ENCODE results near the gene RNF13.
A peak's percentile ranks its signal among the peaks of the same experiment; 100 is the strongest.
"Not testable (repeated sequence)": the region's sequence is repeated elsewhere in the genome, so short reads cannot be mapped to it uniquely, and the experiment has no call there.

RNF13 gene

GRCh38 chr3:149983053-149983452 lies 170.0 kb downstream of the RNF13 start:
- H2AFZ ChIP-seq (ENCODE audit: low read length, unreplicated experiment); H3K27me3 ChIP-seq (ENCODE audit: insufficient read depth, low read length); H3K27ac ChIP-seq (ENCODE audit: low read depth, low read length); H3K36me3 ChIP-seq (ENCODE audit: insufficient read depth, low read length); H3K4me1 ChIP-seq (ENCODE audit: control insufficient read depth, insufficient read depth, low read length, unreplicated experiment); H3K4me3 ChIP-seq (ENCODE audit: low read depth, low read length); H3K79me2 ChIP-seq (ENCODE audit: control insufficient read depth, insufficient read depth, low read length, unreplicated experiment): not testable (repeated sequence)

- H3K79me2 ChIP-seq (ENCODE audit: control insufficient read depth, insufficient read depth, low read length, unreplicated experiment): no peaks in the 10 kb centered on the region
- no peak overlapping the region for H2AFZ ChIP-seq (ENCODE audit: low read length, unreplicated experiment)
- no peak overlapping the region for H3K27ac ChIP-seq (ENCODE audit: low read depth, low read length)
- no peak overlapping the region for H3K4me3 ChIP-seq (ENCODE audit: low read depth, low read length)
- no peaks in the 10 kb centered on the region for H3K4me1 ChIP-seq (ENCODE audit: control insufficient read depth, insufficient read depth, low read length, unreplicated experiment)
- H3K27me3 ChIP-seq (ENCODE audit: insufficient read depth, low read length): no peaks in the 10 kb centered on the region
- no peaks in the 10 kb centered on the region for H3K36me3 ChIP-seq (ENCODE audit: insufficient read depth, low read length)
These were observed 170.6 kb downstream of the RNF13 start for GRCh38 chr3:149983628-149984027.

- Histone ChIP-seq H3K27me3 (ENCODE audit: insufficient read depth, low read length) (no peaks in the 10 kb centered on the region), H3K4me3 (ENCODE audit: low read depth, low read length) (no peak overlapping the region), H3K4me1 (ENCODE audit: control insufficient read depth, insufficient read depth, low read length, unreplicated experiment) (no peaks in the 10 kb centered on the region), H3K27ac (ENCODE audit: low read depth, low read length) (no peak overlapping the region), H2AFZ (ENCODE audit: low read length, unreplicated experiment) (no peak overlapping the region), H3K36me3 (ENCODE audit: insufficient read depth, low read length) (no peaks in the 10 kb centered on the region), H3K79me2 (ENCODE audit: control insufficient read depth, insufficient read depth, low read length, unreplicated experiment) (no peaks in the 10 kb centered on the region)
These were observed 176.3 kb downstream of the RNF13 start for GRCh38 chr3:149989307-149989706.

GRCh38 chr3:149990423-149990948 lies 177.5 kb downstream of the RNF13 start:
- no peak overlapping the region for H2AFZ ChIP-seq (ENCODE audit: low read length, unreplicated experiment)
- H3K27me3 ChIP-seq (ENCODE audit: insufficient read depth, low read length): no peaks in the 10 kb centered on the region
- H3K4me3 ChIP-seq (ENCODE audit: low read depth, low read length): no peak overlapping the region
- H3K36me3 ChIP-seq (ENCODE audit: insufficient read depth, low read length): no peaks in the 10 kb centered on the region
- H3K79me2 ChIP-seq (ENCODE audit: control insufficient read depth, insufficient read depth, low read length, unreplicated experiment): no peaks in the 10 kb centered on the region
- H3K4me1 ChIP-seq (ENCODE audit: control insufficient read depth, insufficient read depth, low read length, unreplicated experiment): no peaks in the 10 kb centered on the region
- H3K27ac ChIP-seq (ENCODE audit: low read depth, low read length): no peak overlapping the region

DNA sequence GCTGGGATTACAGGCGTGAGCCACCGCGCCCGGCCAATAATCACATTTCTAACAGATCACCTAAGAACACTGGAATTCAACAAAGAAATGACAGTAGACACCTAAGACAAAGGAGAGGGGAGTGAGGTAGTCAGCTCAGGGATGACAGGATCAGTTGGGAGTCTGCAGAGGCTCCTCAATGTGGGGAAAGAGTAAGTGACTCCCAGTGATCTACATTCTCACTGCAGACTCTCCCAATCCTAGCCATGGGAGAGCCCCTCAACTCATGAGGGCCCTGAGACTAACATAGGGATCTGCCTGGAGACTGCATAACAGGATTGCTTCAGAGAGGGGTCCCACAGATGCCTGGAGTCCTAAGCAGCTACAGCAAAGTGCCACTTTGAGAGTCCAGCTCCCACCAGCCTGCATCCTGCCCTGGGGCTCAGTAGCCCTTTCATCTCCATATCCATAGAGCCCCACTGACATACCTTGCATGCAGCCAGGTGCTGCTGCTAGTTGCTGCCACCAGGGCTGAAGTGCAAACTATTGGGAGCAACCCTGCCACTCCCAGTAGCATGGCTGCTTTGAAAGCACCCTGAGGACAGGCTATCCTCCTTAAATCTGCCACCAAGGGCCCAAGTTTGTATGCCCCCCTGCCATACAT lies 179.5 kb downstream of the RNF13 start:
- Histone ChIP-seq H3K4me3 (ENCODE audit: low read depth, low read length) (no peak overlapping the region), H3K27ac (ENCODE audit: low read depth, low read length) (no peak overlapping the region), H3K4me1 (ENCODE audit: control insufficient read depth, insufficient read depth, low read length, unreplicated experiment) (no peaks in the 10 kb centered on the region), H3K27me3 (ENCODE audit: insufficient read depth, low read length) (no peaks in the 10 kb centered on the region), H2AFZ (ENCODE audit: low read length, unreplicated experiment) (no peak overlapping the region), H3K79me2 (ENCODE audit: control insufficient read depth, insufficient read depth, low read length, unreplicated experiment) (no peaks in the 10 kb centered on the region), H3K36me3 (ENCODE audit: insufficient read depth, low read length) (no peaks in the 10 kb centered on the region)

DNA sequence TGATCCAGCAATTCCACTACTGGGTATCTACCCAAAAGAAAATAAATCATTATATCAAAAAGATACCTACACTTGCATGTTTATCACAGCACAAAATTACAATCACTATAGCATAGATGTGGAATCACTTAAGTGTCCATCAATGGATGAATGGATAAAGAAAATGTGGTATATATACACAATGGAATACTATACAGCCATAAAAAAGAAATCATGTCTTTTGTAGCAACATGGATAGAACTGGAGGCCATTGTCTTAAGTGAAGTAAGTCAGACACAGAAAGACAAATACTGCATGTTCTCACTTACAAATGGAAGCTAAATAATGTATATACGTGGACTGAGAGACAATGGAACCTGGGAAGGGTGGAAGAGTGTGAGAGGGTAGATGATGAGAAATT lies 185.9 kb downstream of the RNF13 start:
- Histone ChIP-seq H3K4me3 (ENCODE audit: low read depth, low read length) (no peak overlapping the region), H2AFZ (ENCODE audit: low read length, unreplicated experiment) (no peak overlapping the region), H3K4me1 (ENCODE audit: control insufficient read depth, insufficient read depth, low read length, unreplicated experiment) (no peaks in the 10 kb centered on the region), H3K27me3 (ENCODE audit: insufficient read depth, low read length) (no peaks in the 10 kb centered on the region), H3K36me3 (ENCODE audit: insufficient read depth, low read length) (no peaks in the 10 kb centered on the region), H3K79me2 (ENCODE audit: control insufficient read depth, insufficient read depth, low read length, unreplicated experiment) (no peaks in the 10 kb centered on the region), H3K27ac (ENCODE audit: low read depth, low read length) (no peak overlapping the region)

DNA sequence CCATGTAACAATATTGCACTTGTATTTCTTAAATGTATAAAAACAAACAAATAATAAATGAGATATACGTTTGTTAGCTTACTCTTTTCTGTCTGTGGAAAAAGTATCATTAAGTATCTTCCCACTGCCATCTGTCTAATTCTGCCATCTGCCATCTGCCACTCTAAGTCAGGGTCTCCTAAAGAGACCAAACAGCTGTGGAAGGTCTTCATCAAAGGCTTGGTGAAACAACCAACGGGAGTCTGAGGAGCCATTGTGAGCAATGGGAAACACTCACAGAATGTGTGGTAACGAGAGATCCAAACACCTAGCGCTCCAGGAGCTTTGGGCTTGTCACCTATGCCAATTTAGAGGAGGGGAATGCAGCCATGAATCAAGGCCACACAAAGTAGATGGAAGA lies 186.4 kb downstream of the RNF13 start:
- H3K79me2 ChIP-seq (ENCODE audit: control insufficient read depth, insufficient read depth, low read length, unreplicated experiment): no peaks in the 10 kb centered on the region
- no peak overlapping the region for H2AFZ ChIP-seq (ENCODE audit: low read length, unreplicated experiment)
- H3K36me3 ChIP-seq (ENCODE audit: insufficient read depth, low read length): no peaks in the 10 kb centered on the region
- no peaks in the 10 kb centered on the region for H3K4me1 ChIP-seq (ENCODE audit: control insufficient read depth, insufficient read depth, low read length, unreplicated experiment)
- no peaks in the 10 kb centered on the region for H3K27me3 ChIP-seq (ENCODE audit: insufficient read depth, low read length)
- H3K27ac ChIP-seq (ENCODE audit: low read depth, low read length): no peak overlapping the region
- H3K4me3 ChIP-seq (ENCODE audit: low read depth, low read length): no peak overlapping the region

DNA sequence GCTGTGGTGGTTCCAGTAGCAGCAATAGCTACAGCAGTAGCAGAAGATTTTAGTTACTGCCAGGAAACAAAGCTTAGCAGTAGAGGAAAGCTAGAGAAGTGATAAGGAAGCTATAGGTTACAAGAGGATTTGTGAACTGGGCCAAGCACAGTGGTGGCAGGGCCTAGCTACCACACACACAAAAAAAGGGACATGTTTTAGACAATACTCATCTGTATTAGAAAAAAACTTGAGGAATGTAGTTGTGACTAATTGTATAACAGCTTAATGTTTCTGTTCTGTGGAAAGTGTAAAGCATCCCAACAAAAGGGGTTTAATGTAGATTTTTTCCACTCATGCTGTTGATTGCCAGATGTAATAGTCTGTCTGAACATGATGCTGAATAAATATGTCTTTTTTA lies 187.6 kb downstream of the RNF13 start:
- Histone ChIP-seq H3K27ac (ENCODE audit: low read depth, low read length) (no peak overlapping the region), H3K27me3 (ENCODE audit: insufficient read depth, low read length) (no peaks in the 10 kb centered on the region), H3K36me3 (ENCODE audit: insufficient read depth, low read length) (no peaks in the 10 kb centered on the region), H3K4me3 (ENCODE audit: low read depth, low read length) (no peak overlapping the region), H3K79me2 (ENCODE audit: control insufficient read depth, insufficient read depth, low read length, unreplicated experiment) (no peaks in the 10 kb centered on the region), H2AFZ (ENCODE audit: low read length, unreplicated experiment) (no peak overlapping the region), H3K4me1 (ENCODE audit: control insufficient read depth, insufficient read depth, low read length, unreplicated experiment) (peaks cover 7% of the 10 kb centered on the region)

DNA sequence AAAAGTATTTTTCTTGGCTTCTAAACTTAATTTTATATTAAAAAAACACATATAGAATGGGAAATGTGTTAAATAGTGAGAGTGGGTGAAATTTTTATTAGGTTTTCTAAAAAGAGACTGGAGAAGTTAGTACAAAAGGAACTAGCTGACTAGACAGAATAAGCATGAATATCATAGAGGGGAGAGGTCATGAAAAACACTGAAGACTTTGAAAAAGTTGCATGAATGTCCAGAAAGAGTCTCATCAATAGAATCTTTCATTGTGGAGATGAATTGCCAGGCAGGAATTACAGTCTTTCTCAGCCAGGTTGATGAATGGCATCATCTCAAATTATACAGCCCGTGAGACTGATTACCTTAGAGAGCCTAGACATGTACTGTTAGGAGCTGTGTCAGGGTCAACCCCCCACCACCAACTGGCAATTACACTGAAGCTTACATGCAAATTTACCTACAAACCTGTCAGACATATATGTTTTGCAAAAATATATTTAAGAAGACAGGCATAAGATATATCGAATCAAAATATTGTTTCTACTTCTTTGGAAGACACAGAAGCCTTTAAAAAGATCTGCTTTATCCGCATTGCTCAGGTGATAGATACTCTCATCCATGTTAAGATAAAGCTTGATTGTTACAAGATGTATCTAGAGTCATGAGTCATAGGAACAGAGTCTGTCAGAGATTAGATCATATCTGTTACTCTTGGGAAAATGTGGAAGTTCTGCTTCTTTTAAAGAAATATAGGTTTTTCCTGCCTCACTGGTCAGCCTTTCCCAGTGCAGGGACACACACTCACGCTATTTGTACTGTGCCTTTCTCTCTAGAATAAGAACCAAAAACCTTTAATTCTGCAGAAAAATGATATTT lies 192.5 kb downstream of the RNF13 start:
- Histone ChIP-seq H3K27ac (ENCODE audit: low read depth, low read length) (peak overlapping the region; percentile 63), H3K4me1 (ENCODE audit: control insufficient read depth, insufficient read depth, low read length, unreplicated experiment) (peaks cover 22% of the 10 kb centered on the region), H3K36me3 (ENCODE audit: insufficient read depth, low read length) (no peaks in the 10 kb centered on the region), H3K4me3 (ENCODE audit: low read depth, low read length) (peak overlapping the region; percentile 18; the same call in 1 of the 2 replicates), H2AFZ (ENCODE audit: low read length, unreplicated experiment) (no peak overlapping the region), H3K27me3 (ENCODE audit: insufficient read depth, low read length) (no peaks in the 10 kb centered on the region), H3K79me2 (ENCODE audit: control insufficient read depth, insufficient read depth, low read length, unreplicated experiment) (no peaks in the 10 kb centered on the region)

GRCh38 chr3:150006794-150007193 lies 193.8 kb downstream of the RNF13 start:
- H3K4me1 ChIP-seq (ENCODE audit: control insufficient read depth, insufficient read depth, low read length, unreplicated experiment): peaks cover 22% of the 10 kb centered on the region
- H3K4me3 ChIP-seq (ENCODE audit: low read depth, low read length): peak overlapping the region; percentile 18; the same call in 1 of the 2 replicates
- H3K27ac ChIP-seq (ENCODE audit: low read depth, low read length): peak overlapping the region; percentile 63
- no peaks in the 10 kb centered on the region for H3K79me2 ChIP-seq (ENCODE audit: control insufficient read depth, insufficient read depth, low read length, unreplicated experiment)
- H3K36me3 ChIP-seq (ENCODE audit: insufficient read depth, low read length): no peaks in the 10 kb centered on the region
- H2AFZ ChIP-seq (ENCODE audit: low read length, unreplicated experiment): no peak overlapping the region
- H3K27me3 ChIP-seq (ENCODE audit: insufficient read depth, low read length): no peaks in the 10 kb centered on the region

All from ACC112 (cell line).